Fibroblast of pulmonary artery (primary cell): ENCODE results near the gene CTNNA3.

Source experiments
- DNase-seq: peaks from one replicate; pipeline ENCODE4 v3.0.0-alpha.2; 2010; ENCODE audit warnings: low read depth
- H3K4me3 ChIP-seq: replicated peaks from 2 replicates; pipeline ENCODE4 v1.5.1; 2011; ENCODE audit warnings: low read depth, mild to moderate bottlenecking, control low read depth, low read length, moderate library complexity
- CTCF ChIP-seq: IDR thresholded peaks from 2 replicates; pipeline ENCODE4 v1.5.1; 2011; ENCODE audit warnings: mild to moderate bottlenecking, control low read depth, low read length, inconsistent platforms; ENCODE audit errors: missing control alignments

Gene CTNNA3

GRCh38 chr10:67385089-67385488 is 310.9 kb downstream of the CTNNA3 start:
- no peak for TF ChIP-seq CTCF
- no peak for DNase-seq

GRCh38 chr10:67331121-67331910 is 364.7 kb downstream of the CTNNA3 start:
- DNase-seq = no peak
- TF ChIP-seq CTCF = no peak
- no peak overlapping the region for H3K4me3 ChIP-seq

More at GRCh38 chr10:67385089-67385488, 310.9 kb downstream of the CTNNA3 start:
- H3K4me3 ChIP-seq = no peak overlapping the region

- no peak for TF ChIP-seq CTCF
- H3K4me3 ChIP-seq = no peak overlapping the region
- DNase-seq = no peak
These were observed 368.1 kb downstream of the CTNNA3 start for GRCh38 chr10:67327626-67328535.

GRCh38 chr10:67319976-67320375 is 376.0 kb downstream of the CTNNA3 start:
- no peak for TF ChIP-seq CTCF
- H3K4me3 ChIP-seq = no peak overlapping the region
- DNase-seq = no peak

GRCh38 chr10:67308912-67309311 is 387.1 kb downstream of the CTNNA3 start:
- no peak for TF ChIP-seq CTCF
- H3K4me3 ChIP-seq = no peak overlapping the region
- DNase-seq = no peak

GRCh38 chr10:67306588-67307205 is 389.3 kb downstream of the CTNNA3 start:
- TF ChIP-seq CTCF = peak; percentile 43
- peak; percentile 22 for DNase-seq
- no peak overlapping the region for H3K4me3 ChIP-seq
